A549 (cell line): Measurements from ENCODE around the gene KIAA1755.

Experiments used
- BCL3 ChIP-seq: fragments of >200 bp; sonication (Bioruptor Twin); formaldehyde crosslinking; IDR thresholded peaks from 3 replicates; pipeline ENCODE4 v1.6.1; 2016
- CTCF ChIP-seq: fragments of >200 bp; sonication (Bioruptor Twin); formaldehyde crosslinking; IDR thresholded peaks from 3 replicates; pipeline ENCODE4 v1.5.1; 2016
- JUNB ChIP-seq: fragments of >200 bp; sonication (Bioruptor Twin); formaldehyde crosslinking; IDR thresholded peaks from 2 replicates; pipeline ENCODE4 v1.6.1; 2016
- MAX ChIP-seq: IDR thresholded peaks from 2 replicates; pipeline ENCODE4 v1.6.1; 2012
- POLR2A ChIP-seq: IDR thresholded peaks from 2 replicates; pipeline ENCODE4 v1.6.1; 2012; ENCODE audit warnings: mild to moderate bottlenecking, low read length
- RCOR1 ChIP-seq: fragments of 150-350 bp; IDR thresholded peaks from 2 replicates; pipeline ENCODE4 v1.6.1; 2014; ENCODE audit warnings: antibody characterized with exemption, low read length, low read depth
- SMC3 ChIP-seq: fragments of >200 bp; sonication (Bioruptor Twin); formaldehyde crosslinking; IDR thresholded peaks from 3 replicates; pipeline ENCODE4 v1.6.1; 2018; ENCODE audit warnings: inconsistent platforms
- USF2 ChIP-seq: fragments of 450-650 bp; IDR thresholded peaks from 2 replicates; pipeline ENCODE4 v1.6.1; 2014; ENCODE audit warnings: antibody characterized with exemption

- TF ChIP-seq CTCF (no peak), USF2 (no peak), BCL3 (no peak), POLR2A (no peak), JUNB (no peak), RCOR1 (no peak), SMC3 (no peak), MAX (no peak)
Observed at GRCh38 chr20:38224531-38224930, 36.0 kb downstream of the KIAA1755 start.
